ENCODE results near the gene NWD2.
"Not testable (repeated sequence)": the region's sequence is repeated elsewhere in the genome, so short reads cannot be mapped to it uniquely, and the experiment has no call there.

The NWD2 gene

GRCh38 chr4:37244583-37245390, at the start of gene NWD2:
TSS of gene NWD2 (plus strand) at chr4:37244743. CDS start at chr4:37245068, 325 bp downstream.
- no peak for DNase-seq (ENCODE audit: low read depth in 2 of 2)

- no peak for DNase-seq (ENCODE audit: low read depth in 2 of 2)
These were observed 46.6 kb upstream of the NWD2 start for GRCh38 chr4:37197899-37198298.

GRCh38 chr4:37204740-37205139, 39.8 kb upstream of the NWD2 start:
- DNase-seq (ENCODE audit: low read depth in 2 of 2) = not testable (repeated sequence)

- DNase-seq (ENCODE audit: low read depth in 2 of 2) = no peak
These were observed 28.3 kb upstream of the NWD2 start for GRCh38 chr4:37216209-37216608.

- no peak for DNase-seq (ENCODE audit: low read depth in 2 of 2)
These were observed 25.3 kb upstream of the NWD2 start for GRCh38 chr4:37219242-37219641.

GRCh38 chr4:37219990-37220389, 24.6 kb upstream of the NWD2 start:
- no peak for DNase-seq (ENCODE audit: low read depth in 2 of 2)

GRCh38 chr4:37220685-37221084, 23.9 kb upstream of the NWD2 start:
- DNase-seq (ENCODE audit: low read depth in 2 of 2) = no peak

- no peak for DNase-seq (ENCODE audit: low read depth in 2 of 2)
These were observed 20.8 kb upstream of the NWD2 start for GRCh38 chr4:37223732-37224131.

GRCh38 chr4:37224854-37225253, 19.7 kb upstream of the NWD2 start:
- no peak for DNase-seq (ENCODE audit: low read depth in 2 of 2)

- DNase-seq (ENCODE audit: low read depth in 2 of 2) = no peak
These were observed 18.8 kb upstream of the NWD2 start for GRCh38 chr4:37225778-37226177.

GRCh38 chr4:37232315-37232714, 12.2 kb upstream of the NWD2 start:
- no peak for DNase-seq (ENCODE audit: low read depth in 2 of 2)

- DNase-seq (ENCODE audit: low read depth in 2 of 2) = no peak
These were observed 8.4 kb upstream of the NWD2 start for GRCh38 chr4:37236165-37236564.

- no peak for DNase-seq (ENCODE audit: low read depth in 2 of 2)
These were observed 2.9 kb upstream of the NWD2 start for GRCh38 chr4:37241647-37242046.

- no peak for DNase-seq (ENCODE audit: low read depth in 2 of 2)
These were observed 1.5 kb upstream of the NWD2 start for GRCh38 chr4:37243051-37243450.

- no peak for DNase-seq (ENCODE audit: low read depth in 2 of 2)
These were observed 591 bp upstream of the NWD2 start for GRCh38 chr4:37243722-37244582.

- DNase-seq (ENCODE audit: low read depth in 2 of 2) = no peak
These were observed 930 bp downstream of the NWD2 start for GRCh38 chr4:37245391-37245954.

- DNase-seq (ENCODE audit: low read depth in 2 of 2) = no peak
These were observed 2.3 kb downstream of the NWD2 start for GRCh38 chr4:37246891-37247290.

- DNase-seq (ENCODE audit: low read depth in 2 of 2) = no peak
These were observed 13.7 kb downstream of the NWD2 start for GRCh38 chr4:37258221-37258620.

GRCh38 chr4:37268319-37268718, 23.8 kb downstream of the NWD2 start:
- no peak for DNase-seq (ENCODE audit: low read depth in 2 of 2)

- DNase-seq (ENCODE audit: low read depth in 2 of 2) = no peak
These were observed 34.6 kb downstream of the NWD2 start for GRCh38 chr4:37279121-37279520.

- DNase-seq (ENCODE audit: low read depth in 2 of 2) = no peak
These were observed 35.5 kb downstream of the NWD2 start for GRCh38 chr4:37279894-37280592.

GRCh38 chr4:37299468-37299867, 54.9 kb downstream of the NWD2 start:
- no peak for DNase-seq (ENCODE audit: low read depth in 2 of 2)

All from stimulated activated CD4-positive, alpha-beta T cell treated with anti-CD3 and anti-CD28 coated beads, Interleukin-12 subunit alpha, Interleukin-12 subunit beta, amount 100 ng/mL, for 24 hours (primary cell).